Measurements from ENCODE around the gene SELENOT.

Gene SELENOT, protein sequence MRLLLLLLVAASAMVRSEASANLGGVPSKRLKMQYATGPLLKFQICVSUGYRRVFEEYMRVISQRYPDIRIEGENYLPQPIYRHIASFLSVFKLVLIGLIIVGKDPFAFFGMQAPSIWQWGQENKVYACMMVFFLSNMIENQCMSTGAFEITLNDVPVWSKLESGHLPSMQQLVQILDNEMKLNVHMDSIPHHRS

DNA sequence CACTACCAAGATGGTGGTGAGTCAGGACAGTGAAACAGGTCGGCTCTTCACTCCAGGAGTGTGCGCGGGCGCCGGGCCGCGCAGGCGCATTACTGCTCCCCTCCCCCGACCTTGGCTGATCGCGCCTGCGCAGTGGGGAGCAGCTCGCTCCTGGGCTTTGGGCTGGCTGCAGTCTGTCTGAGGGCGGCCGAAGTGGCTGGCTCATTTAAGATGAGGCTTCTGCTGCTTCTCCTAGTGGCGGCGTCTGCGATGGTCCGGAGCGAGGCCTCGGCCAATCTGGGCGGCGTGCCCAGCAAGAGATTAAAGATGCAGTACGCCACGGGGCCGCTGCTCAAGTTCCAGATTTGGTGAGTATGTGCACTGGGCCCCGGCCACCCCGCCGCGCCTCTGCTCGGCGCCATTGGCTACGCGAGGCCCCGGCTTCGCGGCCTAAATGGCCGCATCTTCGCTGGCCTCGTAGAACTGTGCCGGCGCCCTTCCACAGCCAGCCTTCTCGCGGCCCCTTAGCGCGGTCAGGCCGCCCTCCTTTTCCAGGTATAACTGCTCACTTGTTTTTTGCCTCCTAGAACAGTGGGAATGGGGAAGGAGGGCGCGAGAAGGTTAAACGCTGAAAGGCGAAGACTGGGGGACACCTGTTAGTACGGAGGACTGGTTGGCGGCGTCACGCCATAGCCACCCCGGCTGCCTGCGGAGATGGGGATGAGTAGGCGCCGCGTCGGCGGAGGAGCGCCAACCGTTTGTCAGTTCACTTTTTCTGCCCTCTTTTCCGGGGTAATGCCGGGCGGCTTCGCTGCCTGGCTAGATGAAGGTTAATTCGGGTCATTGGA lies at the start of gene SELENOT:
Gene SELENOT, plus strand, starts transcription at position 169 of the 827 bp plus-strand sequence. Its CDS starts 42 bp downstream, at position 211.
- peak; percentile 99 for DNase-seq

DNA sequence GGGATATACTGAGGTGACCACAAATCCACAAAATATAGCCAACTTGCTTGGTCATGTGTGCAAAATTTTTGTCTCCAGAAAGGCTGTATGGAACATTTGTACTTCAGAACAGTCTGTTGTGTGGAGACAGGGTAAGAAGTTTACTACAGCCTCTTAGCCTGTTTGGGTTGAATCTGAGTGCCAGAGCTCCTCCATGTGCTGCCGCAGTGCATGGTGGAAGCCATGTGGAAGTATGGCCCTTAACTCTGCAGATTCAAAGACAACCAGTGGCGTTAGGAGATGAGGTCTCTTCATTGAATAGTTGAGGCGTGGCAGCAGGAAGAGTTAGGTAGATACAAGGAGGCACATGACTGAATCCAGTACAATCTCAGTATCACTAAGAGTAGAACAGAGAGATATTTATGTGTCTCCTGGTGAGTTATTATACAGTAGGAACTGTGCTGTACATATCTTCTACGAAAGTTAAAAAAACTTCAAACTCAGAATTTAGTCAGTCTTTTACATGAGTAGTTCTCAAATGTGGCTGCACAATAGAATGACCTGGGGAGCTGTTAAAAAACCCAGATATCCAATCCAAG lies 47.2 kb upstream of the SELENOT start:
- DNase-seq, result no peak

DNA sequence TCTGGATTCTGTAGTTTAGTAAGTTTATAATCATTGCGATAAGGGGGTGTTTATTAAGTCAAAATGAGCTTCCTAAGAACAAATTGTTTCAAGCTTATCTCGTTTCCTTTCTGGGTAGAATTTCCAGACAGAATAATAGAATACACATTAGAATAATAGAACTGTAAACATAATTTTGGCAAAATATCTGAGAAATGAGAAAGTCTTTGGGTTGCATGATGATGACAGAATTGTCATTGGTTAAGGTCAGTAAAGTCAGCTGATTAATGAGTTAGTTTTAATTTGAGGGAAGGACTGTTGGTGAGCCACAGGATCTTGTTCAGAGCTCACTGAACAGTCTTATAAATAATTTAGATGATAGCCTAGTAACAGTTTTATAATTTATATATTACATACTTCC lies 46.3 kb upstream of the SELENOT start:
- no peak for DNase-seq

DNA sequence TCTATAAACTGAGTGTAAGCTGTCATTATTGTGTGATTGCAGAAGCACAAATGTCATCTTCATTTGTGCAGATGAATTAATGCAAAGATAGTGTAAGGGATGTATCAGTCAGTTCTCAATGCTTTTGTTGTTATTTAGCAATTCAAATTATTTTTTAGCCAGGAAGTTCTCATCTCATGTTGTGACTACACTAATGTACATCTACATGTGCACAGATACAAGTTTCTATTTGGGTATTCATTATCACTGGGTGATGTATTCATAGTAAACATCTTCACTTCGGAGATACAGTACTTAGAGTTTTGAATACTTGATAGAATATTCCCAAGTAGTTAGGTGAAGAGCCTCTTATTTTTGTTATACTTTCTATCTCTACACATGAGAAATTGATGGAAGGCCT lies 45.4 kb upstream of the SELENOT start:
- no peak for DNase-seq

DNA sequence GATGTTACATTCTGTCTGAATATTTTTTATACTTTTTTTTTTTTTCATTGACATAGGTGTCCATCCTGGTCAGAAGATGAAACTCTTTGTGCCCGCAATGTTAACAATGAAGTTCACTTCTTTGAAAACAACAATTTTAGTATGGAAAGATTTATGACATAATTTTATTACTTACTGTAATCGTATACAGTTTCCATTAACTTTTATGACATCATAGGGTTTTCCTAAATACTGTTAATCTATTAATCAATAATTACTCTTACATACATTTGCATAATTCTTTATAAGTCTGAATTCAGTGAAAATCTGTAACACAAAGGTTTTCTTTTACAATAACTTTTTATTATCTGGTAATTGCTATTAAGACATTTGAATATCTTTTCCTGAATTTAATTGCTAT lies 38.9 kb upstream of the SELENOT start:
- no peak for DNase-seq

DNA sequence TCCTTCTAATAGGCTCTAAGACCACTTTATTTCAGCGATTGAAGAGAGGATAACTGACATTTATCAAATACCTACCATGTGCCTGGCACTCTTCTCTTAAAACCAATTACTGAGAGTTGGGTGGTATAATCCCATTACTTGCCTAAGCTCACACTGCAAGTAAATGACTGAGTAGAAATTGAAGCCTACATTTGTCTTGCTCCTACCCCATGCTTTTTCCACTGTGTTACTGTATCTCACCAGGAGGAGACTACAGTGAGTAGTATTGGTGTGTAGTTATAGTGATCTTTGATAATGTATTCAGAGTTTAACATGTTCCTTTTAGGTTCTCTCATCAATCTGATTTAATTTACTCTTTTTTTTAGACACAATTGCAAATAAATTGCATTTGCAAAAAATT lies 35.8 kb upstream of the SELENOT start:
- no peak for DNase-seq

DNA sequence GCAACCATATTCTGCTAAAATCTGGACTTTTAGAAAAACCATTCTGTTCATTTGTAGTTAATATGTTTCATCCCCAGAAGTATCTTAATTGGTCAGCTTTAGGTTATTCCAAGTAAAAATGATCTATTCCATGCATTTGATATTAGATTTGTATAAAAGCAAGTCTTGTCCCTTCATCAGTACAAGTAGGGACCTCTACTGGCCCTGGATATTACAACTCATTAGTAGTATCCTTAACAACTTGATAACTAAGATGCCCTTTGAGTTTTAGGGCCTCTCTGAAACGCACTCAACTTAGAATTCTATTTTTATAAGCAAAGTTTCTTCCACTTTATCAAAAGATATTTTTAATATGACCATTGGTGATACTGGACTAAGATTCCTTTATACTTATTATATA lies 25.3 kb upstream of the SELENOT start:
- DNase-seq, result no peak

DNA sequence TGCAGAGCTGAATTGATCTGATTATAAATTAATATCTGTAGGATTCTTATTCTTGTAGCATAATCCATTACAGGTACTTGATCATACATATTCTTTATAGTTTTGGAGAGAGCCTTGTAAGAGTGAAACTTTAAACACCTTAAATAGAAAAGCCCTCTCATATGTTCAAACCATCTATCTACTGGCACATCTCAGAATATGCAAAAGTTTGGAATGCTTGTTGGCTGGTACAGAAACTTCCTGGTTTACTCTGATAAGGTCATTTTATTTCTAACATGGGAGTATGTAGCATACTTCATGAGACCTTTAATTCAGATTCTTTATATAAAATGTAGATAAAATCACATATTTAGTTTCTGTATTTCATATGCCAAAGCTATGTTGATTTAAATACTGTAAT lies 21.9 kb upstream of the SELENOT start:
- no peak for DNase-seq

DNA sequence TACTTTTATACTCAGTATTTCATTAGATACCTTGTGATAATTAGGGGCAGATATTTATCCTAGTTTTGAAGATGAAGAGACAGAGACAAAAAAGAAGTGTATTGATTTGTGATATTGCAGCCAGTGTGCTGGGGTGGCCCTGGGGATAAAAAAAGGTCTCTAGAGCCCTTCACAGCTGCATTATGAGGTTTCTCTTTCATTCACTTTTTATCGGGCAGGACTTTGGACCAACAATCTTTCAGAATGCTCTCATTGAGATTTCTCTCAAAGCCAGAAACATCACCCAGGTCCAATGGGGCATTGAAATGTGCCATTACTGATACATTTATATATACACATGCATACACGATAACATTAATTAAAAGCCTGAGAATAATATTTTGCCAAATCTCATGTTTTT lies 20.5 kb upstream of the SELENOT start:
- DNase-seq, result no peak

DNA sequence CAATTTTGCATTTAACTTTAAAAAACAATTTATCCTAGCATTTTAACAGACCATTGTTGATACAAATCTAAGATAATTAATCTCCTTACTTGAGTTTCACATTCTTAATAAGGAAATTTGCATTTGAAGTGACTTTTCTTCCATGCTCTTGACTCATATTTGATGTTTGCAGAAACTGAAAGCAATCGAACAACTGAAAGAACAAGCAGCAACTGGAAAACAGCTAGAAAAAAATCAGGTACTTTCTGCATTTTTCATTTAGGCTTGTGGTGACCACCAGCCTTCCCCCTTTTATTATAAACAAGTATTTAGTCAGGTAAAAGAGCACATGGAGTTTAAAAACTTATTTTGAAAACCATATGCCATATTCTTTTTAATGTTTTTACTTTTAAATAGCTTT lies 20.1 kb upstream of the SELENOT start:
- DNase-seq, result peak; percentile 37

DNA sequence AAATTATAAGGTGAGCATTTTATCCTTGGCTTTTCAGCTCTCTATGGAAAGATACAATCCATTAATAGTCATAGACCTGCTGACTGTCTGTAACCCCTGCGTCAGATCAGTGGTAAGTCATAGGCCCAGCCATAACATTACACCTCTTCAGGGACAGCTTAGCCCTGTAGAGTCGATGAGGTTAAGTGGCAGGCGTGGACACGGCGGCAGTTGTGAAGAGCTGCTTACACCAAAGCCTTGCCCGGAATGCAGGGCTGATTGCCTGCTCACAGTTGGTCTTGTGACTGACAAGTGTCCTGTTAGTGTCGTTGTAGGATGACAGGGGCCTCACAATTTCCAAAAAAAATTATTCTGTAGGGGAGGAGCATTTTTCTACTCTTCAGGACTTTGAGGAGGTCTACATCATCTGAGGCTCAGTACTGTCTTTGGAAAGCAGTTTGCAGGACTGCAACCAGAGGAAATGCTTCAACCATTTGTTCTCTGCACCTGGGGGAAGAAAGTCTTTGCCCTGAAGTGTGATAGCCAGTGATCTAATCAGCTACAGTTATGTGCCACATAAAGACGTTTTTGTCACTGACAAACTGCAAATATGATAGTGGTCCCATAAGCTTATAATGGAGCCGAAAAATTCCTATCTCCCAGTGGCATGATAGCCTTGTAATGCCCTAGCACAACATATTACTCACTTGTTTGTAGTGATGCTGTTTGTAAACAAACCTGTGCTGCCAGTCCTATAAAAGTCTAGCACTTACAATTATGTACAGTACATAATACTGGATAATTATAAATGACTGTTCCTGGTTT lies 14.9 kb upstream of the SELENOT start:
- DNase-seq, result no peak

DNA sequence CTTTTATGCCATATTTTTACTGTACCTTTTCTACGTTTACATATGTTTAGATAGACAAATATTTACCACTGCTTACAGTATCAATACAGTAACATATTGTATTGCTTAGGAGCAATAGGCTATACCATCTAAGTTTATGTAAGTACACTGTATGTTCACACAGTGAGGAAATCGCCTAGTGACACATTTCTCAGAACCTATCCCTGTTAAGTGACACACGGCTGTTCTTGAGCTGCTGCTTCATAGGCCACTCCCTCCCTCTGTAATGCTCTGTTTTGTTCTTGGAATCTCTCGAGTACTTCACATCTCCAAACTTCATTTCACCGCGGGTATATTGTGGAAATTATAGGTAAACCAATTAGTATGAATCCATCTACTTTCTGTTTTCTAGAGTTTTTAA lies 13.4 kb upstream of the SELENOT start:
- DNase-seq, result no peak

DNA sequence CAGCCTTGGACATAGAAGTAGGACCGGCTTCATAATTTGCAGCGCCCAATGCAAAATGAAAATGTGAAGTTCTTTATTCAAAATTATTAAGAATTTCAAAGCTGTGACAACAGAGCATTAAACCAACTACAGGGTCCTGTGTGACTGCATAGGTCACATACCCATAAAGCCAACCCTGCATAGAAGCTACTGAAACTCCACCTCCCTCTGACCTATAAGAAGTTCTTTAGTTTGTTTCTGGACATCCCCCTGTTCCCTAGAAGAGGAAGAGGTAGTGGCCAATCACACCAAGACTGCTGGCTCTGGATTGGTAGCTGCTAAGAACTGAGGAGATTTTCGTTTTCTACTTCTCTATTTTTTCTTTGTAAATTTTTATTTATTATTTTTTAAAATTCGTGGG lies 9.0 kb upstream of the SELENOT start:
- no peak for DNase-seq

DNA sequence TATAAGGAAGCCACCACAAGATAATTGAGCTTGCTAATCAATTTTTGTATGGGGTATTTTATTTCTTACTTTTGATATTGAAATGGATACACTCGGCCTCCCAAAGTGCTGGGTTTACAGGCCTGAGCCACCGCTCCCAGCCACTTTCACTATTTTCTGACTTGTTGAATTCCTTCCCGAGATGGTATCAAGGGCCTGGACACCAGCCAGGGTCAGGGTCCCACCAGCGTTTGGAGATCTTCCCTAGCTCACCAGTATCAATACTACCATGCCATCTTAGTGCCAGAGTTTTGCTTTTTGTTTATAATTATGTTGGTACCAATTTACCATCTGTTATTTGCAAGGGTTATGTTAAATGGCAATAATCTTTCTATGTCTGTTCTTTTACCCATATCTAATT lies 5.5 kb upstream of the SELENOT start:
- DNase-seq, result no peak

DNA sequence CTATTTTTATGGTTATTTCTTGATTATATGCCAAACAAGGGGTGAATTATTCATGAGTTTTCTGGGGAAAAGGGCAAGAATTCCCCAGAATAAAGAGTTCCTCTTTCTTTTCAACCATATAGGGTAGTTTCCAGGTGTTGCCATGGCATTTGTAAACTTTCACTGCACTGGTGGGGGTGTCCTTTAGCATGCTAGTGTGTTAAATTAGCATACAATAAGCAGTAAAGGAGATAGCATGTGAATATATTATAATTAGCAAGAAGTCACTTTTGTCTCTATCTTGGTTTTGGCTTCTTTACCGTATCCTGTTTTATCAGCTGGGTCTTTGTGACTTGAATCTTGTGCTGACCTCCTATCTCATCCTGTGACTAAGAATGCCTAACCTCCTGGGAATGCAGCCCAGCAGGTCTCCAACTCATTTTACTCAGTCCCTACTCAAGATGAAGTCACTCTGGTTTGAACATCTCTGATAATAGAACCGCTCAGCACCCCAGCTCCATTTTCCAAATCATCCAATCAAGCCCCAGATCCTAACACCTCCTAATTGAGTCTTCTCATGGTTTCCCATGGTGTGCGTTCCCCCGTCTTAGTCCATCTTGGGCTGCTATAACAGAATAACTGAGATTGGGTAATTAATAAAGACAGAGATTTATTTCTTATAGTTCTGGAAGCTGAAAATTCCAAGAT lies 3.4 kb upstream of the SELENOT start:
- DNase-seq, result peak; percentile 76

DNA sequence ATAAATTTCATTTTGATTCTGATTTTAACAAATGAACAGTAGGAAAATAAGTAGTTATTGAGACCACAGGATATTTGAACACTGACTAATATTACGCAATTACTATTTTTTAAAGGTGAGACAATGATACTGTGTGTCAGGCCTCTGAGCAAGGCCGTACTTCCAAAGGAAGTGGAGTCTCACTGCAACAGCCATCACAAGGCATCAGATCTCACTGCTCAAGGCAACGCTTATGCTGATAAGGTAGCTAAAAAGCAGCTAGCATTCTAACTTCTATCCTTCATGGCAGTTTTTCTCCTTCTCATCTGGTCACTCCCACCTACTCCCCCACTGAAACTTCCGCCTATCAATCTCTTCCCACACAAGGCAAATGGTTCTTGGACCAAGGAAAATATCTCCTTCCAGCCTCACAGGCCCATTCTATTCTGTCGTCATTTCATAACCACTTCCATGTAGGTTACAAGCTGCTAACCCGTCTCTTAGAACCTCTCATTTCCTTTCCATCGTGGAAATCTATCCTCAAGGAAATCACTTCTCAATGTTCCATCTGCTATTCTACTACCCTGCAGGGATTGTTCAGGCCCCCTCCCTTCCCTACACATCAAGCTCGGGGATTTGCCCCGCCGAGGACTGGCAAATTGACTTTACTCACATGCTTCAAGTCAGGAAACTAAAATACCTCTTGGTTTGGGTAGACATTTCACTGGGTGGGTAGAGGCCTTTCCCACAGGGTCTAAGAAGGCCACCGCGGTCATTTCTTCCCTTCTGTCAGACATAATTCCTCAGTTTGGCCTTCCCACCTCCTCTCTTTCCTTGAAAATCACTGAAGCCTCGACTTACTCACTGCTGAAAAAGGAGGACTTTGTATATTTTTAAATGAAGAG lies 2.2 kb upstream of the SELENOT start:
- peak; percentile 57 for DNase-seq

DNA sequence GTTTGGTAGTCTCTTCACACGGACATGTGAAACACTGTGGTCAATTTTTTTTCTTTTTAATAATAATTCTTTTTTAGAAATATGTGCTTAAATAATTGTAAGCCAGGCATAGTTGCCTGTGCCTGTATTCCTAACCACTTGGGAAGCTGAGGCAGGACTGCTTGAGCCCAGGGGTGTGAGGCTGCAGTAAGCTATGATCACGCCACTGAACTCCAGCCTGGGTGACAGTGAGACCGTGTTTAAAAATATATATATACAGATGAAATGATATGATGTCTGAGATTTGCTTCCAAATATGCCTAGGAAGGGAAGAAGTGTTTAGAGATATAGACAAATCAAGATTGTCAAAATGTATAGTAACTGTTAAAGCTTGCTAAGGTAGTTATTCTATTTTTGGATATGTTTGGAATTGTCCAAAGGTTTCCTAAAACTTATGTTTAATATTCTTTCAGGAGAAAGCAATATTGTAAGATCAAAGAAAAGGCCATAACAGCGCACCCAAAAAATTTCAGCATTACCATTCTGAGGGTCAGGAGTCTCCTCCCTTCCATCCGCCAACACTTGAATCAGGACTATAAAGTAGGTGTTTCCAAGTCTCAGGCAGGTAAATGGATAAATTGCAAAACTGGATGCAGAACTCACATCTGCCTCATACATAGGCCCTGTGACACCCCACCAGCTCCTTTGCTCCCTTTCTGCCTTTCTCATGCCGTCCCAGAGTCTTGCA lies 532 bp upstream of the SELENOT start:
- peak; percentile 39 for DNase-seq

DNA sequence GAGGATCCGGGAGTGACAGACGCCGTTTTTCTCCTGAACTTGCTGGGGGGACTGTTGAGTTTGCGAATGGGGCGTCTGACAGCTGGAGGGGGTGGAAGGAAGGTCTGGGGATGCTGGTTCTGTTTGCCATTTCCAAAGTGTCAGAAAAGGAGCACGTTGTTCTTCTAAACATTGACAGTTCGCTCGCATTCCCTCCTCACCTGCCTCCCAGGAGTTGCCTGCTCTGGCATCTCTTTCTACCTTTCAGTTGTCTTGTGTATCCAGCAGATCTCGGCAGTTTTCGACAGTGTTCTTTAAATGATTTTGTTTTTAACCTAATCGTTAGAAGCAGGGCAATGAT lies 829 bp downstream of the SELENOT start:
- peak; percentile 64 for DNase-seq

DNA sequence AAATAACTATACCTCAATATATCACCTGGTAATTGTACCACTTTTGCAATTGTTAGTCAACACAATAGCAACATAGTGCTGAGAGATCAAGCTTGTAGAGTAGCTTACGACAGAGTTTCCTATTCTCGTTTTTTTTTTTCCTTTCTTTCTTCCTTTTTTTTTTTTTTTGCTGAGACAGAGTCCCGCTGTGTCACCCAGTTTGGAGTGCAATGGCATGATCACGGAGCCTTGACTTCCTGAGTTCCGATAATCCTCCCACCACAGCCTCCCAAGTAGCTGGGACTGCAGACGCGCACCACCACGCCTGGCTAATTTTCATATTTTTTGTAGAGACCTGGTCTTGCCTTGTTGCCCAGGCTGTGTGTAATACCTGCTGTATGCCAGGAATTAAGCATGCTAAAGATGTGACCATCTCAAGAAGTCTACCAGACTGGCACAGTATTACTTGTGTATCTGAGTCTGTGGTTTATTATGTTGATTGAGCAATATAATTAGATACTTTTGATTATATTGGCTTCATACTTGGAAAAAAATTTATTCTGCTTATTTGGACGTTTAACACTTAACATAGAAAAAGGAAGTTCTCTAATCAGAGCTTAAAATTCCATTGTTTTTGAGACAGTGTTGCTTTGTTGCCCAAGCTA lies 3.0 kb downstream of the SELENOT start:
- DNase-seq, result peak; percentile 75

DNA sequence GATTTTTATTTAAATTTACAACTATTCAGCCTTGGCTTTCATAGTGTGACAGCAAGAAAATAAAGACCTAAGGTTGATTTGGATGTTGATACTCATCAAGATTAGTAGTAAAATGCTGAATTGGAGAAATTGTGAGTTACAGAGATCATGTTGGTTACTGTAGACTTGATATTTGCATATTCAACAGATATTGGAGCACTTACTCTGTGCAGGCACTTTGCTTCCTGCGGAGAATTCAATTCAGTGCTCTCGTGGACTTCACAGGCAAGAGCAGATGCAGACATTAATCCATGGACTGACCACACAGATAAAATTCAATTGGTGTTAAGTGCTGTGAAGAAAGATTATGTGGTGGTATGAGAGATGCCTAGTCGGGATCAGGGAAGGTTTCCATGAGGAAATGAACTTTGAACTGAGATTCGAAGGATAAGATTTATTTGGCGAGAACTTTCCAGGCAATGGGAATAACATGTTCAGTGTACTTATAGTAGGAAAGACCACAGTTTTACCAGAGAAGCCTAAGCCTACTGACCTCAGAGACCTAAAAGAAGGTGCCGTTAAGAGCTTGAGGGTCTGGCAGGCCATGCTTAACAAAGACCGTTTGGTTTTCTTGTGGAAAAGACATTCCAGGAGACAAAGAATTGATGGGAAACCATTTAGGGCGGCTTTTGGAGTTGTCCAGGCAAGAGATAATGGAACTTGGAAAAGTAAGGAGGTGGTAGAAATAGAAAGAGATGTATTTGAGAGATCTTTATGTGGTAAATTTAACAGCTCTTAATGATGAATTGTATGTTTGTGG lies 4.3 kb downstream of the SELENOT start:
- peak; percentile 31 for DNase-seq
